ENCODE results near the gene ADISSP.

Gene ADISSP

DNA sequence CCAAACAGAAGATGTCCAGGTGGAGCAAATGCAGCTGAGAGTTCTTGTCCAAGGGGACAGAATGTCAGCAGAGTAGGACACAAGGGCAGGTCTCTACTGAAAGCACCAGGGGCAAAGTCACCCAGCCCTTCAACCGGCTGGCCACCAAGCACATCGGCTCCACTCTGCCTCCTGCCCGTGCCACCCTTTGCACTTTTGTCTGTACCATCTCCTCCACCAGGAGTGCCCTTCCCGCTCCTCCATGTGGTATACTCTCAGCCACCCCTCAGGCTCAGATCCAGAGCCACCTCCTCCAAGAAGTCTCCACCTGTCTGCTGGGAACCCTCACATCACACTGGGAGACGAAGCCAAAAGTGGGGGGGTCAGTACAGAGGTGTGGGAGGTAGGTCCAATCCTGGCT lies 39.2 kb downstream of the ADISSP start:
- no peak for DNase-seq (ENCODE audit: low read depth)
- no peak overlapping the region for H3K4me3 ChIP-seq (ENCODE audit: control insufficient read depth, low read depth, low read length)
- TF ChIP-seq, protein P1, sequence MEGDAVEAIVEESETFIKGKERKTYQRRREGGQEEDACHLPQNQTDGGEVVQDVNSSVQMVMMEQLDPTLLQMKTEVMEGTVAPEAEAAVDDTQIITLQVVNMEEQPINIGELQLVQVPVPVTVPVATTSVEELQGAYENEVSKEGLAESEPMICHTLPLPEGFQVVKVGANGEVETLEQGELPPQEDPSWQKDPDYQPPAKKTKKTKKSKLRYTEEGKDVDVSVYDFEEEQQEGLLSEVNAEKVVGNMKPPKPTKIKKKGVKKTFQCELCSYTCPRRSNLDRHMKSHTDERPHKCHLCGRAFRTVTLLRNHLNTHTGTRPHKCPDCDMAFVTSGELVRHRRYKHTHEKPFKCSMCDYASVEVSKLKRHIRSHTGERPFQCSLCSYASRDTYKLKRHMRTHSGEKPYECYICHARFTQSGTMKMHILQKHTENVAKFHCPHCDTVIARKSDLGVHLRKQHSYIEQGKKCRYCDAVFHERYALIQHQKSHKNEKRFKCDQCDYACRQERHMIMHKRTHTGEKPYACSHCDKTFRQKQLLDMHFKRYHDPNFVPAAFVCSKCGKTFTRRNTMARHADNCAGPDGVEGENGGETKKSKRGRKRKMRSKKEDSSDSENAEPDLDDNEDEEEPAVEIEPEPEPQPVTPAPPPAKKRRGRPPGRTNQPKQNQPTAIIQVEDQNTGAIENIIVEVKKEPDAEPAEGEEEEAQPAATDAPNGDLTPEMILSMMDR (IDR thresholded peaks at IDR 0.05; ENCODE audit: control insufficient read depth, insufficient read depth, low read depth, low read length, missing control alignments) = no peak

DNA sequence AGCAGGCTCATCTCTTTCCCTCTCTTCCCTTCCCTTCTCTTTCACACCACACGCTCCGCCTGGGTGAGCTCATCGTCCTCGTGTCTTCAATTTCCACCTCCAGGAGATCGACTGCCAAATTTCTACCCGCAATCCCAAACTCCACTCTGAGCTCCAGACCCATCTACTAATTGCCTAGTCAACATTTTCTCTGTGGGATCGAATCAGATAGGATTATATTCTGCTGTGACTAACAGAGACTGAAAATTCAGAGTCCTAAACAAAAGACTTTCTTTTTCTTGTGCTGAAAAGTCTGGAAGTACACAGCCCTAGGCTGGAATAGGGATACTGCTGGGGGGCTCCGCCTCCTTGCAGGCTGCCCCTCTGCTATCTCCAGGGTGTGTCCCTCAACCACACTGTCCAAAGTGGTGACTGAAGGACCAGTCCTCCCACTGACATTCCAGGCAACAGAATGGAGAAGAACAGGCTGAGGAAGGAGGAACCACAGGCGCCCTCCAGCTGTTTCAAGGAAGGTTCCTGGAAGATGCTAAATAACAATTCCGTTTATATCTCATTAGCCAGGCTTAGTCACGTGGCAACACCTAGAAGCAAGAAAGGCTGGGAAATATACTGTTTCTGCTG lies 40.0 kb downstream of the ADISSP start:
- no peak for DNase-seq (ENCODE audit: low read depth)
- TF ChIP-seq, protein P1 (IDR thresholded peaks at IDR 0.05; ENCODE audit: control insufficient read depth, insufficient read depth, low read depth, low read length, missing control alignments) = no peak

DNA sequence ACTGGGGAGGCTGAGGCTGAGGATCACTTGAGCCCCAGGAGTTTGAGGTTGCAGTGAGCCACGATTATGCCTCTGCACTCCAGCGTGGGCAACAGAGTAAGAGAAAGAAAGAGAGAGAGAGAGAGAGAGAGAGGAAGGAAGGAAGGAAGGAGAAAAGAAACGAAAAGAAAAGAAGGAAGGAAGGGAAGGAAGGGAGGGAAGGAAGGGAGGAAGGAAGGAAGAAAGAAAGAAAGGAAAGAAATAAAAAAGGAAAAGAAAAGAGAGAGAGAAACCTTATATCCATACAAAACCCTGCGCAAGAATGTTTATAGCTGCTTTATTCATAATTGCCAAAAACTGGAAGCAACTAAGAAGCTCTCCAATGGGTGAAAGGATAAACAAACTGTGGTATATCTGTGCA lies 43.2 kb downstream of the ADISSP start:
- DNase-seq (ENCODE audit: low read depth) = no peak
- H3K4me3 ChIP-seq (ENCODE audit: control insufficient read depth, low read depth, low read length) = no peak overlapping the region
- TF ChIP-seq, protein P1 (IDR thresholded peaks at IDR 0.05; ENCODE audit: control insufficient read depth, insufficient read depth, low read depth, low read length, missing control alignments) = no peak

More for the DNA sequence above, 40.0 kb downstream of the ADISSP start:
- H3K4me3 ChIP-seq (ENCODE audit: control insufficient read depth, low read depth, low read length) = peak overlapping the region; percentile 35

DNA sequence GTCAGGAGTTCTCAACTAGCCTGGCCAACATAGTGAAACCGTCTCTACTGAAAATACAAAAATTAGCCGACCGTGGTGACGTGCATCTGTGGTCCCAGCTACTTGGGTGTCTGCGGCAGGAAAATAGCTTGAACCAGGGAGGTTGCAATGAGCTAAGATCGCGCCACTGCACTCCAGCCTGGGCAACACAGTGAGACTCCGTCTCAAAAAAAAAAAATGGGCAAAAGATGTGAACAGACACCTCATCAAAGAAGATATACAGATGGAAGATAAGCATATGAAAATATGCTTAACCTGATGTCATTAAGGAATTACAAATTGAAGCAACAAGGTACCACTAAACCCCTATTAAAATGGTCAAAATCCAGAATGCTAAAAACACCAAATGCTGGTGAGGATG lies 44.3 kb downstream of the ADISSP start:
- no peak overlapping the region for H3K4me3 ChIP-seq (ENCODE audit: control insufficient read depth, low read depth, low read length)
- TF ChIP-seq, protein P1 (IDR thresholded peaks at IDR 0.05; ENCODE audit: control insufficient read depth, insufficient read depth, low read depth, low read length, missing control alignments) = no peak
- DNase-seq (ENCODE audit: low read depth) = no peak

DNA sequence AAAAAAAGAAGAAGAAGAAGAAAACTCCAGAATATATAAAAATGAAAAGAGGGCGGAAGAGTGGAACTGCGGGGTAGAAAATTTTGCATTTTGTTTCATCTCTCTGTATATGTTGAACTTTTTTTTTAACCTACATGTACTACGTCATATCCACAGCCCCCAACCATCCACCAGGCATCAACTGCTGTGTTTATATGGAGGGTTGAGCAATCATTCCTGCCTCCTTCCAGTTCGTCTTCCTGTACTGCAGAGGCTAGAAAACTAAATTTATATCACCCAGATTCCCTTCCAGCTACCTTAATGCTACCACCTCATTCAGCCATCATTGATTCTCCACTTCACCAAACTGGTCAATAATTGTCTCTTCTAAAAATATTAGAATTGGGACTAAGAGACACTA lies 45.6 kb downstream of the ADISSP start:
- TF ChIP-seq, protein P1 (IDR thresholded peaks at IDR 0.05; ENCODE audit: control insufficient read depth, insufficient read depth, low read depth, low read length, missing control alignments) = no peak
- no peak overlapping the region for H3K4me3 ChIP-seq (ENCODE audit: control insufficient read depth, low read depth, low read length)
- DNase-seq (ENCODE audit: low read depth) = no peak

DNA sequence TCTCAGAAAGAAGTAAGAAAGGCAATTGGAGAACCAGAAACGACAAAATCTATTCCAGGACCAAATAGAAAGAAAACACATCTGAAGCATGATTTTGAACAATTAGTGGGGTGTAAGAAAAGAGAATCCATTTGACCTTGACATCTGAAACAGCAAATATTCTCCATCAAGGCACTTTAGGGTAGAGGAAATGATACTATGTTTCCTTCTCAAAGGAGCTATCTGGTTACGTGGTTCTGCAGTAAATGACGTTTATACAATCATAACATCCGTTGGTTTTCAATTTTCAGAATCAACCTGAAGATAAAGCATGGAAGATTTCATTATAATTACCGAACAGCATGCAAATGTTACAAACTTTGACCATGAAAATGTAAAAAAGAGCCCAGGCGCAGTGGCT lies 46.9 kb downstream of the ADISSP start:
- TF ChIP-seq, protein P1 (IDR thresholded peaks at IDR 0.05; ENCODE audit: control insufficient read depth, insufficient read depth, low read depth, low read length, missing control alignments) = no peak
- no peak overlapping the region for H3K4me3 ChIP-seq (ENCODE audit: control insufficient read depth, low read depth, low read length)

More for the DNA sequence above, 46.9 kb downstream of the ADISSP start:
- DNase-seq (ENCODE audit: low read depth) = no peak
